Measurements from ENCODE around the gene RXRA. TPM values are rescaled to one million over a fixed set of nuclear protein-coding genes. Genes with fewer than 3 reads are reported as not detected.

RXRA gene
- total and polyA plus RNA-seq, 10 donors: 10.9 to 116 (median 81.0) TPM

- no peaks in the 10 kb centered on the region for H3K27me3 ChIP-seq (replicated peaks in 1 of 7)
- peaks cover 0 to 57% (median 23%) of the 10 kb centered on the region in 6 donors for H3K4me1 ChIP-seq
- no peak overlapping the region for H3K4me3 ChIP-seq
- H3K36me3 ChIP-seq: peaks cover 0 to 99% (median 21%) of the 10 kb centered on the region in 6 donors
- H3K9me3 ChIP-seq: no peaks in the 10 kb centered on the region
- TF ChIP-seq POLR2AphosphoS5 (IDR thresholded peaks at IDR 0.05) (peak in 1 of 3 donors; percentile 25), POLR2A (IDR thresholded peaks at IDR 0.05) (no peak)
- WGBS, 5 donors: 82 to 89% (median 84%) methylated on average over 12 to 15 of the region's 15 CpGs
- peak overlapping the region in 3 of 8 donors; percentile 28 to 45 (median 30) for H3K27ac ChIP-seq
- no peak for DNase-seq
- intact Hi-C loops (cut with DNase I; ENCODE audit: low total_unique reads): no loop called here
Observed at GRCh38 chr9:134423166-134423565, 96.9 kb downstream of the RXRA start.

DNA sequence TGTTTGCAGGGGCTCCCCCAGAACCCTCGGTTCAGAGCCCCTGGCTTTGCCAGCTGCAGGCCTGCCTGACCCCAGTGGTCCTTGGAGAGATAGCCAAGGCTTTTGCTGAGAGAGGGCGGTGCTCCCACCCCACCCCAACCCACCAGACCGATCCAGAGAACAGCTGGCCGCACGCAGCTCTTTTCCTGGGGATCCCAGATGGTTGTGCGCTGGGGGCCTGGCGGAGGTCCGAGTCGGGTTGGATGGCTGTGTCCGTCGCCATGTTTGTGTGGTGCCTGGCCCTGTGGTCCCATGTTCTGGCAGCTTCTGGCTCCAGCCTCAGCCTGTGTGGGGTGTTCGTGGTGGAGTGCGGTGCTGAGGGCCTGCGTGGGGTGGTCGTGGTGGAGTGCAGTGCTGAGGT lies 97.5 kb downstream of the RXRA start:
- TF ChIP-seq POLR2A (IDR thresholded peaks at IDR 0.05) (no peak), POLR2AphosphoS5 (IDR thresholded peaks at IDR 0.05) (peak in 1 of 3 donors; percentile 7)
- Histone ChIP-seq H3K4me1 (peaks cover 0 to 51% (median 20%) of the 10 kb centered on the region in 6 donors), H3K36me3 (peaks cover 0 to 98% (median 22%) of the 10 kb centered on the region in 6 donors), H3K9me3 (no peaks in the 10 kb centered on the region), H3K27me3 (replicated peaks in 1 of 7) (no peaks in the 10 kb centered on the region), H3K27ac (peak overlapping the region in 1 of 8 donors; percentile 45), H3K4me3 (no peak overlapping the region)
- DNase-seq: no peak
- WGBS, 5 donors: 84 to 91% (median 90%) methylated on average over 15 of the region's 15 CpGs
- intact Hi-C loops (cut with DNase I; ENCODE audit: low total_unique reads): no loop called here

DNA sequence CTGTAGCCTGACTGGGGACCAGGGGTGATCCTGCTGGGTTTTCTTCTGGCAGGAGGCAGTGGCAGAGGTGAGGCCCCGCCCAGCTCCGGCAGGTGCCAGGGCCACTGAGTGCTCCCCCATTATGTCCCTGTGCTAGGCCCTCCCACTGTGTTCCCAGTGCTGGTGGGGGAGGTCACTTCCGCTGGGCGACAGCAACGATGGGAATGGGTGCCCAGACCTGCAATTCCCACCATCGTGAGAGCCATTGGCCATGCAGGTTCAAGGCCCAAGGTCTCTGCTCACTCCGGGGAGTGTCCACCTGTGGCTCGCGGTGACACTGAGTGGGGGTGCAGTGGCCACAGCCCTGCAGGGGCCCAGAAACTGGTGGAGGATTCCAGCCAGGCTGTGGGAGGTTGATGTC lies 98.6 kb downstream of the RXRA start:
- intact Hi-C loops (cut with DNase I; ENCODE audit: low total_unique reads): no loop called here
- Histone ChIP-seq H3K9me3 (no peaks in the 10 kb centered on the region), H3K36me3 (peaks cover 0 to 98% (median 32%) of the 10 kb centered on the region in 6 donors), H3K27ac (no peak overlapping the region), H3K27me3 (replicated peaks in 1 of 7) (no peaks in the 10 kb centered on the region), H3K4me1 (peaks cover 0 to 40% (median 18%) of the 10 kb centered on the region in 6 donors), H3K4me3 (no peak overlapping the region)
- TF ChIP-seq POLR2A (IDR thresholded peaks at IDR 0.05) (no peak), POLR2AphosphoS5 (IDR thresholded peaks at IDR 0.05) (peak in 2 of 3 donors; percentile 10 to 41)
- 69 to 89% (median 86%) methylated on average over 3 to 9 of the region's 9 CpGs for WGBS, 5 donors
- DNase-seq: no peak

DNA sequence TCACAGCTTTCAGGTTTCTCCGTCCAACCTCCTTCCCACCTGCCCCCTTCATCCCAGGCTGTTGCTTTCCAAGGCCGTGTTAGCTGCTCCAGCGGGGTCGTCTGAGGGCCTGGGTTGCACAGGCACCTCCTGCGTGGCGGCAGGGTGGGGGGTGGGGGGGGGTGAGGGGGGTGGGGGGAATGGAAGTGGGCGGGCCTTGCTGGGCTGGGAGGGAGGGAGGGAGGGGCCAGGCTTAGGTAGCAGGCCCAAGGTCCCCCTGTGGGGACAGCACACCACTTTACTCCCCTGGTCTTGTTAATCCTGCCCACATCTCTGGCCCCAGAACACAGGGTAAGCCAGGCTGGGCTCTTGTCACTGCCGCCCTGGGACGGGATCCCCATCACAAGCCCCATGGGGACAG lies 99.1 kb downstream of the RXRA start:
- intact Hi-C loops (cut with DNase I; ENCODE audit: low total_unique reads): no loop called here

GRCh38 chr9:134425812-134426211 lies 99.6 kb downstream of the RXRA start:
- no peaks in the 10 kb centered on the region for H3K9me3 ChIP-seq
- no peak for DNase-seq
- peaks cover 0 to 98% (median 29%) of the 10 kb centered on the region in 6 donors for H3K36me3 ChIP-seq
- no peak overlapping the region for H3K27ac ChIP-seq
- H3K4me3 ChIP-seq: no peak overlapping the region
- peaks cover 0 to 33% (median 18%) of the 10 kb centered on the region in 6 donors for H3K4me1 ChIP-seq
- WGBS, 5 donors: 82 to 96% (median 86%) methylated on average over 4 to 9 of the region's 9 CpGs
- no peaks in the 10 kb centered on the region for H3K27me3 ChIP-seq (replicated peaks in 1 of 7)
- TF ChIP-seq POLR2A (IDR thresholded peaks at IDR 0.05) (no peak), CTCF (IDR thresholded peaks at IDR 0.05 in 8 of 11, conservative IDR thresholded peaks at IDR 0.05 in 3 of 11) (no peak), POLR2AphosphoS5 (IDR thresholded peaks at IDR 0.05) (no peak)
- intact Hi-C loops (cut with DNase I; ENCODE audit: low total_unique reads): no loop called here

More for the DNA sequence above, 99.1 kb downstream of the RXRA start:
- Histone ChIP-seq H3K4me1 (peaks cover 0 to 36% (median 18%) of the 10 kb centered on the region in 6 donors), H3K9me3 (no peaks in the 10 kb centered on the region), H3K27ac (no peak overlapping the region), H3K4me3 (no peak overlapping the region), H3K27me3 (replicated peaks in 1 of 7) (no peaks in the 10 kb centered on the region), H3K36me3 (peaks cover 0 to 98% (median 30%) of the 10 kb centered on the region in 6 donors)
- 77 to 83% (median 83%) methylated on average over 7 to 9 of the region's 9 CpGs for WGBS, 5 donors
- no peak for TF ChIP-seq POLR2A (IDR thresholded peaks at IDR 0.05)
- no peak for TF ChIP-seq CTCF (IDR thresholded peaks at IDR 0.05 in 8 of 11, conservative IDR thresholded peaks at IDR 0.05 in 3 of 11)
- TF ChIP-seq POLR2AphosphoS5 (IDR thresholded peaks at IDR 0.05): no peak
- DNase-seq: no peak

All from spleen (tissue), 11 donors.